GM23338 (cell line): Measurements from ENCODE around the gene ALKBH4. TPM values are rescaled to one million over a fixed set of nuclear protein-coding genes. Genes with fewer than 3 reads are reported as not detected.

ENCODE experiments used
- ATAC-seq: fragments of 200-7000 bp; cut with Tn5 transposase; 3 replicates; pipeline ENCODE4 v1.9.1; 2020
- DNase-seq: peaks from one replicate; pipeline ENCODE4 v3.0.0-alpha.2; 2015; ENCODE audit warnings: low spot score
- H2AFZ ChIP-seq: fragments of 200-600 bp; sonication (generic); 2 replicates; pipeline ENCODE4 v1.8.0; 2016; ENCODE audit warnings: antibody characterized with exemption, mild to moderate bottlenecking, moderate library complexity
- H3F3A ChIP-seq: fragments of 200-600 bp; sonication (generic); replicated peaks from 2 replicates; pipeline ENCODE4 v1.8.0; 2017; ENCODE audit warnings: antibody characterized with exemption, mixed run types, low read depth
- H3K27ac ChIP-seq: fragments of 200-600 bp; sonication (generic); 2 replicates; pipeline ENCODE4 v1.6.1; 2016; ENCODE audit warnings: low read depth
- H3K27me3 ChIP-seq: fragments of 200-600 bp; sonication (generic); 2 replicates; pipeline ENCODE4 v1.8.0; 2016; ENCODE audit warnings: mild to moderate bottlenecking, mixed run types, moderate library complexity; ENCODE audit not compliant: insufficient read depth
- H3K36me3 ChIP-seq: fragments of 200-600 bp; sonication (generic); 2 replicates; pipeline ENCODE4 v1.8.0; 2016; ENCODE audit warnings: mild to moderate bottlenecking; ENCODE audit not compliant: insufficient read depth
- H3K4me1 ChIP-seq: fragments of 200-600 bp; sonication (generic); 2 replicates; pipeline ENCODE4 v1.8.0; 2016; ENCODE audit warnings: mild to moderate bottlenecking, moderate library complexity; ENCODE audit not compliant: insufficient read depth
- H3K4me2 ChIP-seq: fragments of 200-600 bp; sonication (generic); 2 replicates; pipeline ENCODE4 v1.7.1; 2017; ENCODE audit warnings: mixed run types
- H3K4me3 ChIP-seq: fragments of 200-600 bp; sonication (generic); 2 replicates; pipeline ENCODE4 v1.6.1; 2016; ENCODE audit warnings: mixed run types
- H3K79me2 ChIP-seq: fragments of 200-600 bp; sonication (generic); replicated peaks from 2 replicates; pipeline ENCODE4 v1.8.0; 2017; ENCODE audit warnings: mild to moderate bottlenecking; ENCODE audit not compliant: insufficient read depth
- H3K9me2 ChIP-seq: fragments of 200-600 bp; sonication (generic); 2 replicates; pipeline ENCODE4 v1.8.0; 2017; ENCODE audit not compliant: insufficient read depth
- H4K20me1 ChIP-seq: fragments of 200-600 bp; sonication (generic); replicated peaks from 2 replicates; pipeline ENCODE4 v1.8.0; 2017; ENCODE audit warnings: mild to moderate bottlenecking; ENCODE audit not compliant: insufficient read depth
- H3K27ac Mint-ChIP-seq: 2 replicates; pipeline ENCODE4 v1.8.0; 2020; ENCODE audit warnings: inconsistent platforms, mild to moderate bottlenecking, moderate library complexity, mixed read lengths
- H3K27me3 Mint-ChIP-seq: 3 replicates; pipeline ENCODE4 v1.8.0; 2022; ENCODE audit warnings: low read depth, mild to moderate bottlenecking, moderate library complexity, mixed read lengths, inconsistent platforms; ENCODE audit not compliant: insufficient read depth, poor library complexity
- H3K36me3 Mint-ChIP-seq: 3 replicates; pipeline ENCODE4 v1.8.0; 2021; ENCODE audit warnings: low read depth, mild to moderate bottlenecking, inconsistent platforms, moderate library complexity, mixed read lengths
- H3K4me1 Mint-ChIP-seq: 3 replicates; pipeline ENCODE4 v1.8.0; 2020; ENCODE audit warnings: mild to moderate bottlenecking, inconsistent platforms, mixed read lengths
- H3K4me3 Mint-ChIP-seq: 3 replicates; pipeline ENCODE4 v1.8.0; 2021; ENCODE audit warnings: moderate library complexity, mild to moderate bottlenecking, inconsistent platforms, mixed read lengths
- H3K9me3 Mint-ChIP-seq: 3 replicates; pipeline ENCODE4 v1.8.0; 2020; ENCODE audit warnings: moderate library complexity, mild to moderate bottlenecking, inconsistent platforms, mixed read lengths
- CREB1 ChIP-seq: fragments of 250-450 bp; sonication (Bioruptor Pico); IDR thresholded peaks from 2 replicates; pipeline ENCODE4 v1.5.0; 2020; ENCODE audit warnings: low read depth, mild to moderate bottlenecking, moderate library complexity
- CTCF ChIP-seq, 2 experiments: fragments of 200-600 bp in 1 of 2; sonication (generic) in 1 of 2; conservative IDR thresholded peaks; 2 replicates each; pipeline versions ENCODE4 v1.5.1 to v1.6.1; 2016 to 2017; ENCODE audit warnings: antibody characterized with exemption in 2 of 2, low read depth in 2 of 2, mild to moderate bottlenecking in 2 of 2, moderate library complexity in 1 of 2
- ZNF114 ChIP-seq: fragments of 250-450 bp; sonication (Bioruptor Pico); IDR thresholded peaks from 2 replicates; pipeline ENCODE4 v1.5.0; 2020; ENCODE audit warnings: mild to moderate bottlenecking, moderate library complexity
- ZNF462 ChIP-seq: fragments of 250-450 bp; sonication (Bioruptor Pico); IDR thresholded peaks from 2 replicates; pipeline ENCODE4 v1.5.0; 2020; ENCODE audit warnings: mild to moderate bottlenecking, moderate library complexity
- polyA plus RNA-seq: library from polyadenylated mRNA; unstranded; fragments of >200 nt; fragmentation: Nextera tagmentation; extraction: Ambion mirVana; gene quantifications from 2 replicates; pipeline ENCODE4 v1.2.1, GENCODE V29; 2016
- total RNA-seq: library from RNA; depleted of rRNA; stranded (reverse); fragments of >200 nt; shearing (Covaris generic); gene quantifications from 2 replicates; pipeline ENCODE4 v1.2.3, GENCODE V29; 2014

ALKBH4 gene
- total and polyA plus RNA-seq, 2 experiments from 2014 or later = 17.7 to 45.0 TPM

DNA sequence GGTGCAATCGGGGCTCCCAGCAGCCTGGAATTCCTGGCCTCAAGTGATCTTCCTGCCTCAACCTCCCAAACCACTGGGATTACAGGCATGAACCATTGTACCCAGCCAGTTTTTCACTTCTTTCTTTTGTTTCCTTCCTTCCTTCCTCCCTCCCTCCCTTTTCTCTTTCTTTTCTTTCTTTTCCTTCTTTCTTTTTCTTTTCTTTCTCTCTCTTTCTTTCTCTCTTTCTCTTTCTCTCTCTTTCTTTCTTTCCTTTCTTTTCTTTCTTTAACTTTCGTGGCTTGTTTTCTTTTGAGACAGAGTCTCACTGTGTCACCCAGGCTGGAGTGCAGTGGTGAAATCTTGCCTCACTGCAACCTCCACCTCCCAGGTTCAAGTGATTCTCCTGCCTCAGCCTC, 19.0 kb downstream of the ALKBH4 start:
- Histone ChIP-seq H3K4me1 (peaks cover 15% of the 10 kb centered on the region), H3K36me3 (no peaks in the 10 kb centered on the region)
- H3K27ac Mint-ChIP-seq = no peak overlapping the region

More for the DNA sequence above, 19.0 kb downstream of the ALKBH4 start:
- H3K4me3 Mint-ChIP-seq = no peak overlapping the region; the same call in 2 of the 3 replicates
- DNase-seq (no peak), ATAC-seq (no peak)
- peaks cover 17% of the 10 kb centered on the region for H3K36me3 Mint-ChIP-seq
- Histone ChIP-seq H3K79me2 (no peaks in the 10 kb centered on the region), H2AFZ (no peak overlapping the region), H3K4me3 (no peak overlapping the region), H3F3A (peaks cover 7% of the 10 kb centered on the region; the same call in 1 of the 2 replicates), H3K27ac (no peak overlapping the region), H3K9me2 (no peaks in the 10 kb centered on the region), H4K20me1 (no peaks in the 10 kb centered on the region; the same call in 1 of the 2 replicates), H3K27me3 (no peaks in the 10 kb centered on the region), H3K4me2 (no peak overlapping the region)
- H3K9me3 Mint-ChIP-seq = no peaks in the 10 kb centered on the region
- peaks cover 6% of the 10 kb centered on the region for H3K4me1 Mint-ChIP-seq
- TF ChIP-seq CREB1 (CRISPR knock-in tag) = no peak
- TF ChIP-seq ZNF462 (CRISPR knock-in tag) = no peak
- TF ChIP-seq ZNF114 (CRISPR knock-in tag) = no peak
- no peak for TF ChIP-seq CTCF (conservative IDR thresholded peaks at IDR 0.05; ENCODE audit: low read depth in 2 of 2)
- H3K27me3 Mint-ChIP-seq = peaks cover 5% of the 10 kb centered on the region
